Tibial nerve (tissue), 4 donors: ENCODE results near the gene PTPRR. TPM values are rescaled to one million over a fixed set of nuclear protein-coding genes. Genes with fewer than 3 reads are reported as not detected.

Source experiments
- DNase-seq, 2 donors: peaks; one replicate each; pipeline ENCODE4 v3.0.0-alpha.2; 2019; ENCODE audit warnings: low spot score in 2 of 2
- H3K27ac ChIP-seq, 4 donors: fragments of 200-600 bp; sonication (generic) in 3 of 4; one replicate each; pipeline ENCODE4 v1.5.1; 2017 to 2019; ENCODE audit warnings: mild to moderate bottlenecking in 1 of 4
- H3K27me3 ChIP-seq, 2 donors: fragments of 200-600 bp; sonication (generic) in 1 of 2; one replicate each; pipeline versions ENCODE4 v1.5.1 to v1.6.0; 2017 to 2019
- H3K36me3 ChIP-seq, 3 donors: fragments of 200-600 bp; sonication (generic); one replicate each; pipeline ENCODE4 v1.5.1; 2018 to 2019
- H3K4me1 ChIP-seq, 4 donors: fragments of 200-600 bp; sonication (generic) in 3 of 4; one replicate each; pipeline ENCODE4 v1.5.1; 2017 to 2019
- H3K4me3 ChIP-seq, 4 donors: fragments of 200-600 bp; sonication (generic) in 3 of 4; one replicate each; pipeline ENCODE4 v1.5.1; 2017 to 2019; ENCODE audit warnings: mild to moderate bottlenecking in 1 of 4, moderate library complexity in 1 of 4
- H3K9me3 ChIP-seq, 4 donors: fragments of 200-600 bp; sonication (generic) in 3 of 4; one replicate each; pipeline ENCODE4 v1.5.1; 2017 to 2019
- EP300 ChIP-seq, 2 donors: sonication (generic); formaldehyde crosslinking; IDR thresholded peaks; one replicate each; pipeline ENCODE4 v1.6.1; 2017; ENCODE audit warnings: antibody characterized with exemption in 2 of 2, mild to moderate bottlenecking in 1 of 2
- POLR2A ChIP-seq, 2 donors: fragments of 450-650 bp; IDR thresholded peaks; one replicate each; pipeline ENCODE4 v1.6.1; 2017; ENCODE audit warnings: antibody characterized with exemption in 2 of 2, mild to moderate bottlenecking in 2 of 2, moderate library complexity in 2 of 2
- WGBS, 2 donors: methylation state at CpG; one replicate each; pipeline ENCODE4 v1.1.5; 2018; 5-methylcytosine and 5-hydroxymethylcytosine counted together
- total RNA-seq, 4 donors: library from RNA; depleted of rRNA; stranded (reverse); fragments of >200 nt; gene quantifications; one replicate each; pipeline ENCODE4 v1.1.0, GENCODE V29; 2016
- TF ChIP-seq, protein P1 (sequence below), 5 experiments: fragments of 200-600 bp in 3 of 5; fragments of 450-650 bp in 2 of 5; sonication (generic) in 3 of 5; IDR thresholded peaks; one replicate each; pipeline ENCODE4 v1.5.1; 2016 to 2019; ENCODE audit warnings: antibody characterized with exemption in 5 of 5, mild to moderate bottlenecking in 3 of 5, moderate library complexity in 2 of 5

Gene PTPRR
- total RNA-seq, 4 donors from 2014 or later: not detected

DNA sequence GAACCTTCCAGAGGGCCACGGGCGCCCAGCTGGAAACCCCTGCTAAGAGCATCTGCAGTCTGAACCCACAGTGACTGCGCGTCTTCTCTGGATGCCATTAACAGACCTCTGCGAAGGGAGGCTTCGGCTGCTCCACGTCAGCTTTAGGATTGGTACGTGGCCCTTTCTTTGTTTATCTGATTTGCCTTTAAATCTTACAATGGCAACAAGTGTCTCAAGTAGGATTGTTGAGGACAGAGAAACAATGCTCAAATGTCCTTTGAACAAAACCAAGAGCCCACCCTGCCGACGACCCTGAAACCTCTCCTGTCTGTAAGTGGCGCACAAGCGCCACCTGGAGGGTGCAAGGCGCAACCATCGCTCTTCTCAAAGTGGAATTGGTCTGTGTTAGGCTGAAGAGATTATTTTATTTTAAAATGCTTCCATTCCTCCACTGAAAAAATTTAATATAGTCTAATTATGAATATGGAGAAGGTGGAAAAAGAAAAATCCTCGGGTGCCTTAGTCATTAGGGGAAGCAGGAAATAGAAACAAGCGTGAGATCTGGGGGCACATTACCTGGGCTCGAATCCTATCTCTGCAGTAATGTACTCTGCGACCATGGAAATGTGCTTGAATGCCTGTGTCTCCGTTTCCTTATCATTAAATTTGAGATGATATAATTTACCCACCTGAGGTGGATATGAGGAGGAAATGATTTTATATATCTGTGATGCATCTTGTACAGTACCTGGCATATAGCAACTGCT, 200.7 kb downstream of the PTPRR start:
- no peaks in the 10 kb centered on the region for H3K36me3 ChIP-seq
- peak overlapping the region in 1 of 4 donors; percentile 63 for H3K27ac ChIP-seq
- TF ChIP-seq POLR2A (IDR thresholded peaks at IDR 0.05): no peak
- TF ChIP-seq, protein P1, sequence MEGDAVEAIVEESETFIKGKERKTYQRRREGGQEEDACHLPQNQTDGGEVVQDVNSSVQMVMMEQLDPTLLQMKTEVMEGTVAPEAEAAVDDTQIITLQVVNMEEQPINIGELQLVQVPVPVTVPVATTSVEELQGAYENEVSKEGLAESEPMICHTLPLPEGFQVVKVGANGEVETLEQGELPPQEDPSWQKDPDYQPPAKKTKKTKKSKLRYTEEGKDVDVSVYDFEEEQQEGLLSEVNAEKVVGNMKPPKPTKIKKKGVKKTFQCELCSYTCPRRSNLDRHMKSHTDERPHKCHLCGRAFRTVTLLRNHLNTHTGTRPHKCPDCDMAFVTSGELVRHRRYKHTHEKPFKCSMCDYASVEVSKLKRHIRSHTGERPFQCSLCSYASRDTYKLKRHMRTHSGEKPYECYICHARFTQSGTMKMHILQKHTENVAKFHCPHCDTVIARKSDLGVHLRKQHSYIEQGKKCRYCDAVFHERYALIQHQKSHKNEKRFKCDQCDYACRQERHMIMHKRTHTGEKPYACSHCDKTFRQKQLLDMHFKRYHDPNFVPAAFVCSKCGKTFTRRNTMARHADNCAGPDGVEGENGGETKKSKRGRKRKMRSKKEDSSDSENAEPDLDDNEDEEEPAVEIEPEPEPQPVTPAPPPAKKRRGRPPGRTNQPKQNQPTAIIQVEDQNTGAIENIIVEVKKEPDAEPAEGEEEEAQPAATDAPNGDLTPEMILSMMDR (IDR thresholded peaks at IDR 0.05): peak; percentile 82 to 93 (median 84)
- peaks cover 0 to 8% (median 0%) of the 10 kb centered on the region in 4 donors for H3K4me1 ChIP-seq
- peak in 1 of 2 donors; percentile 18 for DNase-seq
- 18 to 22% methylated on average over 19 of the region's 19 CpGs for WGBS, 2 donors
- H3K4me3 ChIP-seq: peak overlapping the region in 1 of 4 donors; percentile 43
- no peaks in the 10 kb centered on the region for H3K27me3 ChIP-seq
- H3K9me3 ChIP-seq: no peaks in the 10 kb centered on the region

DNA sequence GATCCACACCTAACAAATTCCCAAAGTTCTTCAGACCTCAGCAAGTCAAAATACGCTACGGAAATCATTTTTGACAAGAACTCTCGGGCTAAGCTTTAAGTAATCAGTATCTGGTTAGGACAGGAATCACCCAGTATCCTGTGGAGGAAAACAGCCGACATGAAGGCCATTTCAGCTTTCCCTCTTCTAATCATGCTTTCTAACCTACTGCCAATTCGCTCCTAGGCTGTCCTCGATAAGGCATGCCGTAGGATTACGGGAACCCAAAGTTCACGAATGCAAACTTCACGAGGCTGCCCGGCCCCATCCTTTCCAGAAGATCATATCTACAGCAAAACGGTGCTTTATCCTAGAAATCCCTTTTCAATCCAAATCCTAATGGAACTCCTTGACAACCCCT, 201.5 kb downstream of the PTPRR start:
- H3K4me3 ChIP-seq: no peak overlapping the region
- H3K27ac ChIP-seq: peak overlapping the region in 1 of 4 donors; percentile 63
- 82 to 86% methylated on average over 12 of the region's 12 CpGs for WGBS, 2 donors
- no peaks in the 10 kb centered on the region for H3K9me3 ChIP-seq
- TF ChIP-seq EP300 (IDR thresholded peaks at IDR 0.05): peak in 1 of 2 donors; percentile 22
- TF ChIP-seq, protein P1 (IDR thresholded peaks at IDR 0.05): no peak
- no peak for TF ChIP-seq POLR2A (IDR thresholded peaks at IDR 0.05)
- peaks cover 0 to 8% (median 0%) of the 10 kb centered on the region in 4 donors for H3K4me1 ChIP-seq
- no peaks in the 10 kb centered on the region for H3K27me3 ChIP-seq
- H3K36me3 ChIP-seq: no peaks in the 10 kb centered on the region
- DNase-seq: no peak

DNA sequence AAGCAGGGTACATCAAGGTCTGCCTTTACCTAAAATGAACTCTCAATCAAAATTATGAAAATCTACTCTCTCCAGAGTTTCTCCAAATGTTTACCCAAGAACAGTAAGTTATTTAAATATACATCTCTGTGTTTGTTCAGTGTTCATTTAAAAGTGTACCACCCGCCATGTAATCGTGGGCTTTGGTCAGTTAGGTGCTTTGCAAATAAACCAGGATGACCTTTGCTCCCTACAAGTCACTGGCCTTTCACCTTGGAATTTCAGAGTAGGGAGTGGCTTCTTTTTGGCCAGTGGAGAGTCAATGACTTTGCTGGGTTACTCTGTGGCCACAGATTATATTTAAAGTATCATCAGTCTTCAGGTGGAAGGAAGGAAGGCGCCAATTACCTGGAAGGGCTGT, 208.7 kb downstream of the PTPRR start:
- Histone ChIP-seq H3K36me3 (no peaks in the 10 kb centered on the region), H3K4me1 (no peaks in the 10 kb centered on the region), H3K27me3 (no peaks in the 10 kb centered on the region), H3K4me3 (no peak overlapping the region), H3K27ac (no peak overlapping the region), H3K9me3 (no peaks in the 10 kb centered on the region)
- 54 to 68% methylated on average over 3 of the region's 3 CpGs for WGBS, 2 donors
- no peak for DNase-seq
- TF ChIP-seq EP300 (IDR thresholded peaks at IDR 0.05) (no peak), POLR2A (IDR thresholded peaks at IDR 0.05) (no peak)
- TF ChIP-seq, protein P1 (IDR thresholded peaks at IDR 0.05): no peak

DNA sequence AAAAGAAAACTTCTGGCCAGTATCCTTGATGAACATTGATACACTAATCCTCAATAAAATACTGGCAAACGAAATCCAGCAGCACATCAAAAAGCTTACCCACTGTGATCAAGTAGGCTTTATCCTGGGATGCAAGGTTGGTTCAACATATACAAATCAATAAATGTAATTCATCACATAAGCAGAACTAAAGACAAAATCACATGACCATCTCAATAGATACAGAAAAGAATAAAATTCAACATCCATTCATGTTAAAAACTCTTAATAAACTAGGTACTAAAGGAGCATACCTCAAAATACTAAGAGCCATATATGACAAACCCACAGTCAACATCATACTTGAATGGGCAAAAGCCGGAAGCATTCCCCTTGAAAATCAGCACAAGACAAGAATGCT, 211.5 kb downstream of the PTPRR start:
- H3K36me3 ChIP-seq: no peaks in the 10 kb centered on the region
- H3K27ac ChIP-seq: no peak overlapping the region
- no peak for DNase-seq
- no peaks in the 10 kb centered on the region for H3K27me3 ChIP-seq
- 80 to 83% methylated on average over 2 of the region's 2 CpGs for WGBS, 2 donors
- no peak overlapping the region for H3K4me3 ChIP-seq
- H3K9me3 ChIP-seq: no peaks in the 10 kb centered on the region
- no peak for TF ChIP-seq EP300 (IDR thresholded peaks at IDR 0.05)
- TF ChIP-seq, protein P1 (IDR thresholded peaks at IDR 0.05): no peak
- no peak for TF ChIP-seq POLR2A (IDR thresholded peaks at IDR 0.05)
- no peaks in the 10 kb centered on the region for H3K4me1 ChIP-seq

DNA sequence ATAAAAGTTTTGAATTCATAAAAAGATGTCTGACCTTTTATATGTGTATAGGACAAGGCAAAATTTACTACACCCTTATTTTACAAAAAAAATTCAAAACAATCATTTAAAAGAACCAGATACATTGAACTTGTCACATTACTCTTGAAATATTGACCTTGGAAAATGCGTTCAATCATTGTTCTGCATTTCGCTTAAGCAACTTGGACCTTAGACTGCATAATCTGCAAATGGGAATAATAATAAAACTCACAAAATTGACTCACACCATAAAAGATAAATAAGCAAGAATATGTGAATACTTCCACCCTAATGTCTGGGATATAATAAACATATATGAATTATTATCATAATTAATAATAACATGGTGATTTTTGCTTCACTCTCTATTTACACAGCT, 213.9 kb downstream of the PTPRR start:
- TF ChIP-seq, protein P1 (IDR thresholded peaks at IDR 0.05): no peak
- TF ChIP-seq POLR2A (IDR thresholded peaks at IDR 0.05) (no peak), EP300 (IDR thresholded peaks at IDR 0.05) (no peak)
- no peaks in the 10 kb centered on the region for H3K27me3 ChIP-seq
- H3K4me3 ChIP-seq: no peak overlapping the region
- no peaks in the 10 kb centered on the region for H3K9me3 ChIP-seq
- DNase-seq: no peak
- H3K27ac ChIP-seq: no peak overlapping the region
- no peaks in the 10 kb centered on the region for H3K4me1 ChIP-seq
- WGBS, 2 donors: 80 to 95% methylated on average over 2 of the region's 2 CpGs
- H3K36me3 ChIP-seq: no peaks in the 10 kb centered on the region
